Heart right ventricle (tissue), 16 donors: ENCODE measurements around the gene BHLHE40. TPM values are rescaled to one million over a fixed set of nuclear protein-coding genes. Genes with fewer than 3 reads are reported as not detected.

Source experiments
- ATAC-seq, 8 donors: fragments of 200-7000 bp; cut with Tn5 transposase; one replicate each; pipeline ENCODE4 v1.9.1; 2020; ENCODE audit warnings: mild to moderate bottlenecking in 8 of 8, moderate library complexity in 8 of 8, moderate number of reproducible peaks in 1 of 8
- DNase-seq, 2 donors: peaks; one replicate each; pipeline ENCODE4 v3.0.0-alpha.2; 2020
- H3K27ac ChIP-seq, 10 donors: fragments of 200-600 bp; sonication (generic) in 2 of 10; one replicate each; pipeline versions ENCODE4 v1.5.0 to v1.8.0; 2020 to 2022; ENCODE audit warnings: mild to moderate bottlenecking in 3 of 10
- H3K27me3 ChIP-seq, 7 donors: fragments of 200-600 bp; one replicate each; pipeline ENCODE4 v1.8.0; 2021 to 2022; ENCODE audit warnings: mild to moderate bottlenecking in 2 of 7
- H3K36me3 ChIP-seq, 9 donors: fragments of 200-600 bp; sonication (generic) in 1 of 9; one replicate each; pipeline versions ENCODE4 v1.5.0 to v1.8.0; 2020 to 2022; ENCODE audit warnings: mild to moderate bottlenecking in 2 of 9
- H3K4me1 ChIP-seq, 9 donors: fragments of 200-600 bp; sonication (generic) in 1 of 9; one replicate each; pipeline versions ENCODE4 v1.5.0 to v1.8.0; 2020 to 2022; ENCODE audit warnings: mild to moderate bottlenecking in 4 of 9
- H3K4me3 ChIP-seq, 10 donors: fragments of 200-600 bp; sonication (generic) in 2 of 10; one replicate each; pipeline versions ENCODE4 v1.5.0 to v1.8.0; 2020 to 2022; ENCODE audit warnings: mild to moderate bottlenecking in 7 of 10, moderate library complexity in 2 of 10
- H3K9me3 ChIP-seq, 11 donors: fragments of 200-600 bp in 10 of 11; sonication (generic) in 2 of 11; one replicate each; pipeline versions ENCODE4 v1.5.0 to v1.8.0; 2013 to 2022; ENCODE audit warnings: mild to moderate bottlenecking in 2 of 11, control low read depth in 1 of 11, moderate library complexity in 1 of 11
- CTCF ChIP-seq, 9 donors: fragments of 200-600 bp; sonication (generic) in 2 of 9; IDR thresholded peaks; one replicate each; pipeline versions ENCODE4 v1.5.0 to v1.8.0; 2021 to 2022; ENCODE audit warnings: antibody characterized with exemption in 9 of 9, mild to moderate bottlenecking in 5 of 9, moderate library complexity in 1 of 9
- WGBS, 2 donors: extraction: QIAGEN DNeasy Blood & Tissue Kit; methylation state at CpG; one replicate each; pipeline ENCODE4 v1.1.7; 2013; ENCODE audit warnings: inconsistent platforms in 1 of 2; 5-methylcytosine and 5-hydroxymethylcytosine counted together
- intact Hi-C, 10 donors: fragments of 100-400 bp; cut with DNase I; formaldehyde crosslinking; loops; one replicate each; pipeline versions ENCODE4 v1.11.1 to v1.14.2; 2022
- polyA plus RNA-seq, 2 donors: library from polyadenylated mRNA; stranded (reverse); fragments of 200-250 nt; gene quantifications; one replicate each; pipeline ENCODE4 v1.2.3, GENCODE V29; 2013
- total RNA-seq, 10 donors: library from RNA; stranded (reverse); fragmentation: NEBNext Ultra II Directional in 3 of 10; extraction: Animal tissue kit (Norgen Biotek cat#: 25700) in 3 of 10; gene quantifications; one replicate each; pipeline versions ENCODE4 v1.2.1 to v1.2.4, GENCODE V29; 2021 to 2023
- donor health status: Arrhythmogenic right ventricular cardiomyopathy.
- donor health status: ischemic (EF 13 %, LVEDD 7.1; RV severe dilation, severe dysfunction).
- donor health status: healthy with polysubstance abuse.
- donor health status: DM: no; HTN: yes; CAD: no.
- donor health status: DM: no; HTN: no; CAD: no.
- donor health status: ischemic (EF 25% LVEDD 6.9; RV normal size, moderate dysfunction).
- donor health status: ischemic (EF 25% LVEDD 5.7; RV mildly dilated, moderate dysfunction).
- donor health status: healthy.
- donor health status: DM: yes; HTN: yes; CAD: no.
- donor health status: Ischemic cardiomyopathy.
- donor health status: ischemic (EF 35%, LVEDD 5.7; RV mildly dilated, moderate dysfunction).
- donor health status: nonischemic (EF 11% LVEDD 7.7; RV severe dilation, severe dysfunction).
- donor health status: DM: yes; HTN: yes; CAD: no.
- donor health status: PGD.
- donor health status: ischemic (EF 29% LVEDD 5.4; RV normal size, mild dysfunction).
- donor health status: nonischemic (EF 23%, LVEDD 6.1; RV moderate dilation, normal function).

BHLHE40 gene
- total and polyA plus RNA-seq, 12 donors = 10.0 to 209 (median 49.7) TPM

- DNase-seq (no peak), ATAC-seq (no peak)
- WGBS, 2 donors = 82 to 88% methylated on average over 2 of the region's 2 CpGs
- Histone ChIP-seq H3K36me3 (no peaks in the 10 kb centered on the region), H3K27me3 (no peaks in the 10 kb centered on the region), H3K4me3 (no peak overlapping the region), H3K27ac (no peak overlapping the region), H3K4me1 (peaks cover 0 to 23% (median 9%) of the 10 kb centered on the region in 9 donors), H3K9me3 (no peaks in the 10 kb centered on the region)
- no peak for TF ChIP-seq CTCF (IDR thresholded peaks at IDR 0.05)
- intact Hi-C loops = loop anchor here in 2 of 10 donors (5.0 to 10.0 kb wide), 2 partner anchors 41 to 48 kb away; no protein-coding TSS in a partner anchor
These were observed 26.1 kb upstream of the BHLHE40 start for GRCh38 chr3:4953119-4953518.

GRCh38 chr3:4954256-4955000 lies 24.8 kb upstream of the BHLHE40 start:
- intact Hi-C loops = loop anchor here in 2 of 10 donors (5.0 to 10.0 kb wide), 2 partner anchors 42 to 50 kb away; no protein-coding TSS in a partner anchor
- DNase-seq (no peak), ATAC-seq (no peak)
- Histone ChIP-seq H3K4me1 (peaks cover 0 to 15% (median 1%) of the 10 kb centered on the region in 9 donors), H3K4me3 (no peak overlapping the region), H3K36me3 (no peaks in the 10 kb centered on the region), H3K27ac (no peak overlapping the region), H3K27me3 (no peaks in the 10 kb centered on the region), H3K9me3 (peaks cover 0 to 10% (median 0%) of the 10 kb centered on the region in 11 donors)
- TF ChIP-seq CTCF (IDR thresholded peaks at IDR 0.05) = no peak
- 92% methylated on average over 6 of the region's 6 CpGs for WGBS, 2 donors

GRCh38 chr3:4956099-4956498 lies 23.1 kb upstream of the BHLHE40 start:
- 85 to 87% methylated on average over 2 of the region's 2 CpGs for WGBS, 2 donors
- Histone ChIP-seq H3K36me3 (no peaks in the 10 kb centered on the region), H3K9me3 (peaks cover 0 to 12% (median 0%) of the 10 kb centered on the region in 11 donors), H3K4me3 (no peak overlapping the region), H3K27ac (no peak overlapping the region), H3K4me1 (no peaks in the 10 kb centered on the region), H3K27me3 (no peaks in the 10 kb centered on the region)
- no peak for DNase-seq
- no peak for TF ChIP-seq CTCF (IDR thresholded peaks at IDR 0.05)
- no peak for ATAC-seq
- intact Hi-C loops = loop anchor here in 1 of 10 donors (10.0 kb wide), 1 partner anchor 51 kb away; no protein-coding TSS in a partner anchor

GRCh38 chr3:4956738-4957137 lies 22.5 kb upstream of the BHLHE40 start:
- Histone ChIP-seq H3K4me1 (no peaks in the 10 kb centered on the region), H3K27ac (no peak overlapping the region), H3K27me3 (no peaks in the 10 kb centered on the region), H3K4me3 (no peak overlapping the region), H3K9me3 (peaks cover 0 to 12% (median 0%) of the 10 kb centered on the region in 11 donors), H3K36me3 (no peaks in the 10 kb centered on the region)
- no peak for TF ChIP-seq CTCF (IDR thresholded peaks at IDR 0.05)
- DNase-seq (no peak), ATAC-seq (no peak)
- 86 to 91% methylated on average over 2 of the region's 2 CpGs for WGBS, 2 donors
- intact Hi-C loops = loop anchor here in 1 of 10 donors (10.0 kb wide), 1 partner anchor 52 kb away; no protein-coding TSS in a partner anchor
